Measurements from ENCODE around the gene GRSF1.
"Not testable (repeated sequence)": the region's sequence is repeated elsewhere in the genome, so short reads cannot be mapped to it uniquely, and the experiment has no call there.

DNA sequence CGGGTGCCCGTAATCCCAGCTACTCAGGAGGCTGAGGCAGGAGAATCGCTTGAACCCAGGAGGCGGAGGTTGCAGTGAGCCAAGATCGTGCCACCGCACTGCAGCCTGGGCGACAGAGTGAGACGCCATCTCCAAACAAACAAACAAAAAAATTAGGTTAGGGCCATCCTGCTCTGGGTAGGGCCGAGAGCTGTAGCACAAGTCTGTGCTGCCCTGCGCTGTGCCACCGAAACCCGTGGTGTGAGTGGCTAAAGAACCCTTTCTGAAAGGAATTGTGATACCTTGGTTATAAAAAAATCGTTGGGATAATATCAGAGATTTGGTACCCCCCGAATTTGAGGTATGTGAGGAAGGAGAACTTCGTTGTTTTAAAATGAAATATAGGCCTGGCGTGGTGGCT, 941 bp upstream of the GRSF1 start:
- TF ChIP-seq, protein P1, sequence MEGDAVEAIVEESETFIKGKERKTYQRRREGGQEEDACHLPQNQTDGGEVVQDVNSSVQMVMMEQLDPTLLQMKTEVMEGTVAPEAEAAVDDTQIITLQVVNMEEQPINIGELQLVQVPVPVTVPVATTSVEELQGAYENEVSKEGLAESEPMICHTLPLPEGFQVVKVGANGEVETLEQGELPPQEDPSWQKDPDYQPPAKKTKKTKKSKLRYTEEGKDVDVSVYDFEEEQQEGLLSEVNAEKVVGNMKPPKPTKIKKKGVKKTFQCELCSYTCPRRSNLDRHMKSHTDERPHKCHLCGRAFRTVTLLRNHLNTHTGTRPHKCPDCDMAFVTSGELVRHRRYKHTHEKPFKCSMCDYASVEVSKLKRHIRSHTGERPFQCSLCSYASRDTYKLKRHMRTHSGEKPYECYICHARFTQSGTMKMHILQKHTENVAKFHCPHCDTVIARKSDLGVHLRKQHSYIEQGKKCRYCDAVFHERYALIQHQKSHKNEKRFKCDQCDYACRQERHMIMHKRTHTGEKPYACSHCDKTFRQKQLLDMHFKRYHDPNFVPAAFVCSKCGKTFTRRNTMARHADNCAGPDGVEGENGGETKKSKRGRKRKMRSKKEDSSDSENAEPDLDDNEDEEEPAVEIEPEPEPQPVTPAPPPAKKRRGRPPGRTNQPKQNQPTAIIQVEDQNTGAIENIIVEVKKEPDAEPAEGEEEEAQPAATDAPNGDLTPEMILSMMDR (IDR thresholded peaks at IDR 0.05) = not testable (repeated sequence)
- not testable (repeated sequence) for TF ChIP-seq POLR2A (IDR thresholded peaks at IDR 0.05)
